OCI-LY3 (cell line): Measurements from ENCODE around the gene ARPC5L.

Source experiments
- H2AFZ ChIP-seq: fragments of 200-600, 300-600 bp; shearing (Covaris generic); 2 replicates; pipeline ENCODE4 v1.6.0; 2014; ENCODE audit warnings: antibody characterized with exemption, low read depth, low read length
- H3K27ac ChIP-seq: fragments of 200-600, 300-600 bp; sonication (generic); 2 replicates; pipeline ENCODE4 v1.5.1; 2014; ENCODE audit warnings: mild to moderate bottlenecking, low read length, moderate library complexity, mixed read lengths
- H3K27me3 ChIP-seq: fragments of 200-600, 300-600 bp; sonication (generic); 2 replicates; pipeline ENCODE4 v1.6.1; 2014; ENCODE audit warnings: low read depth, low read length, mixed read lengths
- H3K36me3 ChIP-seq: fragments of 200-600, 300-600 bp; sonication (generic); replicated peaks from 2 replicates; pipeline ENCODE3; 2014; ENCODE audit warnings: low read depth, low read length, mixed read lengths
- H3K4me1 ChIP-seq: fragments of 300-600, 200-600 bp; sonication (generic); 2 replicates; pipeline ENCODE4 v1.6.1; 2014; ENCODE audit warnings: low read length, mixed read lengths
- H3K4me2 ChIP-seq: fragments of 200-600, 300-600 bp; sonication (generic); 2 replicates; pipeline ENCODE4 v1.6.1; 2014; ENCODE audit warnings: low read length, mixed read lengths
- H3K4me3 ChIP-seq: fragments of 300-600, 200-600 bp; sonication (generic); 2 replicates; pipeline ENCODE4 v1.5.1; 2014; ENCODE audit warnings: antibody characterized with exemption, mild to moderate bottlenecking, low read length, moderate library complexity
- H3K79me2 ChIP-seq: fragments of 300-600, 200-600 bp; shearing (Covaris generic); 2 replicates; pipeline ENCODE4 v1.6.1; 2014; ENCODE audit warnings: mild to moderate bottlenecking, low read length, mixed read lengths
- H3K9ac ChIP-seq: fragments of 300-600, 200-600 bp; shearing (Covaris generic); 2 replicates; pipeline ENCODE4 v1.6.0; 2014; ENCODE audit warnings: mild to moderate bottlenecking, low read length, moderate library complexity
- H3K9me3 ChIP-seq: fragments of 200-600, 300-600 bp; shearing (Covaris generic); 2 replicates; pipeline ENCODE4 v1.6.1; 2014; ENCODE audit warnings: low read length, mixed read lengths; ENCODE audit not compliant: insufficient read depth
- H4K20me1 ChIP-seq: fragments of 200-600, 300-600 bp; sonication (generic); 2 replicates; pipeline ENCODE4 v1.6.1; 2016; ENCODE audit warnings: low read length, mixed read lengths; ENCODE audit not compliant: insufficient read depth
- EZH2phosphoT487 ChIP-seq: fragments of 200-600 bp; shearing (Covaris generic); IDR thresholded peaks from 2 replicates; pipeline ENCODE4 v1.6.1; 2018; ENCODE audit warnings: antibody characterized with exemption, mixed run types, low read depth
- TF ChIP-seq, protein P1 (sequence below): fragments of 200-600, 300-600 bp; sonication (generic); IDR thresholded peaks from 2 replicates; pipeline ENCODE4 v1.5.1; 2014; ENCODE audit warnings: antibody characterized with exemption, low read length, low read depth

ARPC5L gene

DNA sequence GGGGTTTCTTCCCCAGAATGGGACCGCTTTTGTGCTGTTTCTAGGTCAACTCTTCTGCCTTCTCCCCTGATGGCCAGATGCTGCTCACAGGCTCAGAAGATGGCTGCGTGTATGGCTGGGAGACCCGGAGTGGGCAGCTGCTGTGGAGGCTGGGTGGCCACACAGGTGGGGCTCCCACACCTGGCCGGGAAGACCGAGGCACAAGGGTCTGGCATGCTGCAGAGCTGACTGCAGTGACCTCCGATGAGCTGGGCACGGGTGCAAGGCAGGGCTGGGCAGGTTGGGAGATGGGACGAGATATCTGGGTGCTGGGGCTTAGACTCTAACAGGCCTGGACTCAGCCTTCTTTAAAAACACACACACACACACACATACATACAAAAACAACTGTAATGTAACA is 7.8 kb upstream of the ARPC5L start:
- Histone ChIP-seq H3K4me3 (no peak overlapping the region), H3K27me3 (no peaks in the 10 kb centered on the region), H3K79me2 (peaks cover 10% of the 10 kb centered on the region), H3K9ac (no peak overlapping the region), H2AFZ (no peak overlapping the region), H3K27ac (no peak overlapping the region), H4K20me1 (peaks cover 40% of the 10 kb centered on the region), H3K36me3 (peaks cover 28% of the 10 kb centered on the region), H3K9me3 (no peaks in the 10 kb centered on the region), H3K4me2 (no peak overlapping the region), H3K4me1 (peaks cover 12% of the 10 kb centered on the region)
- TF ChIP-seq, protein P1, sequence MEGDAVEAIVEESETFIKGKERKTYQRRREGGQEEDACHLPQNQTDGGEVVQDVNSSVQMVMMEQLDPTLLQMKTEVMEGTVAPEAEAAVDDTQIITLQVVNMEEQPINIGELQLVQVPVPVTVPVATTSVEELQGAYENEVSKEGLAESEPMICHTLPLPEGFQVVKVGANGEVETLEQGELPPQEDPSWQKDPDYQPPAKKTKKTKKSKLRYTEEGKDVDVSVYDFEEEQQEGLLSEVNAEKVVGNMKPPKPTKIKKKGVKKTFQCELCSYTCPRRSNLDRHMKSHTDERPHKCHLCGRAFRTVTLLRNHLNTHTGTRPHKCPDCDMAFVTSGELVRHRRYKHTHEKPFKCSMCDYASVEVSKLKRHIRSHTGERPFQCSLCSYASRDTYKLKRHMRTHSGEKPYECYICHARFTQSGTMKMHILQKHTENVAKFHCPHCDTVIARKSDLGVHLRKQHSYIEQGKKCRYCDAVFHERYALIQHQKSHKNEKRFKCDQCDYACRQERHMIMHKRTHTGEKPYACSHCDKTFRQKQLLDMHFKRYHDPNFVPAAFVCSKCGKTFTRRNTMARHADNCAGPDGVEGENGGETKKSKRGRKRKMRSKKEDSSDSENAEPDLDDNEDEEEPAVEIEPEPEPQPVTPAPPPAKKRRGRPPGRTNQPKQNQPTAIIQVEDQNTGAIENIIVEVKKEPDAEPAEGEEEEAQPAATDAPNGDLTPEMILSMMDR: no peak
- no peak for TF ChIP-seq EZH2phosphoT487

DNA sequence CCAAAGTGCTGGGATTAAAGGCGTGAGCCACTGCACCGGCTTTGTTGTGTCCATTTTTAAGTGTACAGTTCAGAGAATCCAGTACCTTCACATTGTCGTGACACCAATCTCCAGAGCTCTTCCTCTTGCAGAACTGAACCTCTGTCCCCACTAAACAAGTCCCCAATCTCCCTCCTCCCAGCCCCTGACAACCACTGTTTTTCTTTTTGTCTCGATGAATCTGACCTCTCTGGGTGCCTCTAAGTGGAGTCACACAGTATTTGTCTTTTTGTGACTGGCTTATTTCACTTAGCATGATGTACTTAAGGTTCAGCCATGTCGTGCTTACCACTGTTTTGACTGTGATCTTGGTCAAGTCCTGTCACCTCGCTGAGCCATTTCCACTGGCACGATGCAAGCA is 7.1 kb upstream of the ARPC5L start:
- TF ChIP-seq, protein P1: no peak
- TF ChIP-seq EZH2phosphoT487: no peak
- Histone ChIP-seq H3K9ac (no peak overlapping the region), H3K4me3 (no peak overlapping the region), H3K4me2 (no peak overlapping the region), H2AFZ (no peak overlapping the region), H3K4me1 (peaks cover 19% of the 10 kb centered on the region), H3K27ac (no peak overlapping the region), H3K79me2 (peaks cover 17% of the 10 kb centered on the region), H3K36me3 (peaks cover 35% of the 10 kb centered on the region), H3K9me3 (no peaks in the 10 kb centered on the region), H4K20me1 (peaks cover 47% of the 10 kb centered on the region), H3K27me3 (no peaks in the 10 kb centered on the region)

DNA sequence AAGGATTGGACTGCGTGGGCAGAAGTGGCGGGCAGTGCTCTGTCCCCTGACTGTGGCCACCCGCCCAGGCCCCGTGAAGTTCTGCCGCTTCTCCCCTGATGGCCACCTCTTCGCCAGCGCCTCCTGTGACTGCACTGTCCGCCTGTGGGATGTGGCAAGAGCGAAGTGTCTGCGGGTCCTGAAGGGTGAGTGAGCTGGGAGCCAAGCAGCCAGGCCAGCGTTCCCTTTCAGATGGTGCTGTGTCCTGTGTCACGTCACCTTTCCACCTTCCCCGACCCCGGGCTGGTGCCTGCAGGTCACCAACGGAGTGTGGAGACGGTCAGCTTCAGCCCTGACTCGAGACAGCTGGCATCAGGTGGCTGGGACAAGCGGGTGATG is 6.4 kb upstream of the ARPC5L start:
- Histone ChIP-seq H3K4me3 (no peak overlapping the region), H3K79me2 (peaks cover 24% of the 10 kb centered on the region), H3K9me3 (no peaks in the 10 kb centered on the region), H3K9ac (no peak overlapping the region), H3K4me2 (no peak overlapping the region), H4K20me1 (peaks cover 54% of the 10 kb centered on the region), H3K27me3 (no peaks in the 10 kb centered on the region), H2AFZ (no peak overlapping the region), H3K27ac (no peak overlapping the region), H3K36me3 (peaks cover 42% of the 10 kb centered on the region), H3K4me1 (peaks cover 26% of the 10 kb centered on the region)
- TF ChIP-seq EZH2phosphoT487: no peak
- TF ChIP-seq, protein P1: no peak

DNA sequence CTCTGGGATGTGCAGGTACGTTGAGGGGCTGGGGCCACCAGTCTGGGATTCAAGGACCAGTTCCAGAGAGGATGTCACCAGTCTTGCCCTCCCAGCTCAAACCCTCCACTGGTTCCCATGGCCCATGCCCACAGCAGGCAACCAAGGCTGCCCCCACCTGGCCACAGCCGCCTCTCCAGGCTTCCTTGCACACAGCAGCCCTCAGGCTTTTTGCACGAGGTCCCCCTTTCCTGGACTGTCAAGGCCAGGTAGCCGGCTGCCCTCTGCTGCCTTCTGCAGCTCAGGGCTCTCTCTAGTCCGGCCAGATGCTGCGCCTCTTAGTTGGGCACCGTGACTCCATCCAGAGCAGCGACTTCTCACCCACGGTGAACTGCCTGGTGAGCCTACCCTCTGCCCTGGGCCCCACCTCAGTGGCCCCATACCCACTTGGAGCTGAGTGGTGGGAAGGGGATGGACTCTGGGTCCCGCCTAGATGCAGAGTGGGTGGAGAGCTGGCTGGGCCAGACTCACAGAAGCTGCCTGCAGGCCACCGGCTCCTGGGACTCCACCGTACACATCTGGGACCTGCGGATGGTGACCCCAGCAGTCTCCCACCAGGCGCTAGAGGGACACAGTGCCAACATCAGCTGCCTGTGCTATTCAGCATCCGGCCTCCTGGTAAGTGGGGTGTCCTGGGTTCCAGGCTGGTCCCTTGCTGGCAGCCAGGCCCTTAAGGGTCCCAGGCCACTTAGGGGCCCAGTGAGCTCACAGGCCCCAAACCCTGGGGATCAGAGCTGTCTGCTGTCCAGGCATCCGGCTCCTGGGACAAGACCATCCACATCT is 5.8 kb upstream of the ARPC5L start:
- Histone ChIP-seq H4K20me1 (peaks cover 60% of the 10 kb centered on the region), H3K79me2 (peaks cover 30% of the 10 kb centered on the region), H3K36me3 (peaks cover 48% of the 10 kb centered on the region), H3K4me2 (no peak overlapping the region), H3K9me3 (no peaks in the 10 kb centered on the region), H2AFZ (no peak overlapping the region), H3K27ac (no peak overlapping the region), H3K4me3 (no peak overlapping the region), H3K9ac (no peak overlapping the region), H3K4me1 (peaks cover 29% of the 10 kb centered on the region), H3K27me3 (no peaks in the 10 kb centered on the region)
- TF ChIP-seq, protein P1: peak; percentile 52
- TF ChIP-seq EZH2phosphoT487: no peak
